ENCODE results near the gene CYP26C1. TPM values are rescaled to one million over a fixed set of nuclear protein-coding genes. Genes with fewer than 3 reads are reported as not detected.
A peak's percentile ranks its signal among the peaks of the same experiment; 100 is the strongest.

Gene CYP26C1
- total and polyA plus RNA-seq, 2 of the 13 experiments (the other 11 are each of a cell fraction or from before 2014, with no cell fraction given), result 0.02 TPM; not detected in 1

- intact Hi-C loops (cut with micrococcal nuclease; ENCODE audit: unreplicated experiment), result loop anchor here (1.0 kb wide), 1 partner anchor 173 kb away; no protein-coding TSS in a partner anchor
- Histone ChIP-seq H3K4me1 (ENCODE audit: insufficient read depth, low read length) (peaks cover 16% of the 10 kb centered on the region), H3K4me3 (replicated peaks in 1 of 3; ENCODE audit: insufficient read depth in 1 of 3, low read depth in 2 of 3, low read length in 3 of 3) (no peak overlapping the region), H2AFZ (ENCODE audit: low read length) (no peak overlapping the region), H3K9me3 (ENCODE audit: low read length) (no peaks in the 10 kb centered on the region), H3K27ac (ENCODE audit: extremely low read length, insufficient read depth, low read length) (no peak overlapping the region), H3K4me2 (ENCODE audit: low read depth, low read length) (no peak overlapping the region), H3K9ac (ENCODE audit: insufficient read depth, low read depth, low read length) (no peak overlapping the region), H3K79me2 (ENCODE audit: insufficient read depth, low read length) (no peaks in the 10 kb centered on the region), H4K20me1 (ENCODE audit: insufficient read depth, low read length) (no peaks in the 10 kb centered on the region), H3K27me3 (ENCODE audit: control insufficient read depth in 1 of 2, insufficient read depth in 2 of 2, low read length in 2 of 2) (no peaks in the 10 kb centered on the region; a peak in 2 of 5 replicates), H3K36me3 (replicated peaks in 1 of 2; ENCODE audit: control insufficient read depth in 1 of 2, insufficient read depth in 2 of 2, low read length in 2 of 2) (no peaks in the 10 kb centered on the region)
- in situ Hi-C loops (cut with HindIII; ENCODE audit: extremely low pct_ligation_motif_present, low pct_unique_long_range_greater_than_20kb), result no loop called here
- ChIA-PET POLR2A (interaction anchor here (1.0 kb wide), 1 partner anchor 9 kb away, joined by 3 read pairs; no protein-coding TSS in a partner anchor), CTCF (ENCODE audit: low intra/inter-chr PET ratio, low total read pairs) (interaction anchor here (1.0 to 2.1 kb wide), 2 partner anchors 173 to 237 kb away, joined by 4 to 14 read pairs; no protein-coding TSS in a partner anchor)
- BruUV-seq (replicated peaks), result no TSS peak
- ATAC-seq (peak; percentile 80), DNase-seq (ENCODE audit: low spot score) (peak; percentile 63), FAIRE-seq (no peak)
- WGBS (ENCODE audit: low lambda C conversion rate), result 62% methylated on average over 4 of the region's 4 CpGs
- 0 out of 2 replicates have a peak, but pooled peaks have one; percentile 28 for TF ChIP-seq SALL1 (CRISPR knock-in tag; IDR thresholded peaks at IDR 0.05)
- TF ChIP-seq MIXL1 (CRISPR knock-in tag; IDR thresholded peaks at IDR 0.05), result no peak
- peak; percentile 86; the same call in 1 of the 2 replicates for TF ChIP-seq PCBP1 (IDR thresholded peaks at IDR 0.05; ENCODE audit: borderline replicate concordance, low read depth, low read length)
- no peak for TF ChIP-seq ELF3 (CRISPR knock-in tag; IDR thresholded peaks at IDR 0.05)
- TF ChIP-seq MBD4 (IDR thresholded peaks at IDR 0.05; ENCODE audit: borderline replicate concordance, low read length), result no peak
- no peak for TF ChIP-seq ZBTB7A (CRISPR knock-in tag; IDR thresholded peaks at IDR 0.05)
- TF ChIP-seq LCORL (IDR thresholded peaks at IDR 0.05), result no peak
- TF ChIP-seq LCORL (CRISPR knock-in tag; IDR thresholded peaks at IDR 0.05), result no peak
- no peak for TF ChIP-seq TBP (CRISPR knock-in tag; IDR thresholded peaks at IDR 0.05)
- no peak for TF ChIP-seq ZFP82 (CRISPR knock-in tag; IDR thresholded peaks at IDR 0.05; ENCODE audit: borderline replicate concordance)
- TF ChIP-seq BHLHE40 (IDR thresholded peaks at IDR 0.05; ENCODE audit: low read length), result no peak
- TF ChIP-seq ZFP1 (CRISPR knock-in tag; IDR thresholded peaks at IDR 0.05), result no peak
- TF ChIP-seq GATA4 (IDR thresholded peaks at IDR 0.05; ENCODE audit: borderline replicate concordance, low read depth), result no peak
- no peak for TF ChIP-seq ZNF576 (CRISPR knock-in tag; IDR thresholded peaks at IDR 0.05)
- TF ChIP-seq GABPB1 (CRISPR knock-in tag; IDR thresholded peaks at IDR 0.05), result no peak
- TF ChIP-seq ZBTB10 (CRISPR knock-in tag; IDR thresholded peaks at IDR 0.05; ENCODE audit: borderline replicate concordance), result no peak
- peak; percentile 92 for TF ChIP-seq HNRNPK (IDR thresholded peaks at IDR 0.05; ENCODE audit: low read depth, low read length, poor library complexity, severe bottlenecking)
- no peak for TF ChIP-seq ZNF230 (CRISPR knock-in tag; IDR thresholded peaks at IDR 0.05)
- peak; percentile 77 for TF ChIP-seq CTCF (CRISPR knock-in tag; IDR thresholded peaks at IDR 0.05)
- no peak for TF ChIP-seq ZNF737 (CRISPR knock-in tag; IDR thresholded peaks at IDR 0.05; ENCODE audit: borderline replicate concordance)
These were observed 55.2 kb downstream of the CYP26C1 start for GRCh38 chr10:93115661-93116383.
